ENCODE data around the gene TMEM135. TPM values are rescaled to one million over a fixed set of nuclear protein-coding genes. Genes with fewer than 3 reads are reported as not detected.

The TMEM135 gene
- total RNA-seq, 4 donors from 2014 or later: 19.0 to 38.5 (median 29.5) TPM

DNA sequence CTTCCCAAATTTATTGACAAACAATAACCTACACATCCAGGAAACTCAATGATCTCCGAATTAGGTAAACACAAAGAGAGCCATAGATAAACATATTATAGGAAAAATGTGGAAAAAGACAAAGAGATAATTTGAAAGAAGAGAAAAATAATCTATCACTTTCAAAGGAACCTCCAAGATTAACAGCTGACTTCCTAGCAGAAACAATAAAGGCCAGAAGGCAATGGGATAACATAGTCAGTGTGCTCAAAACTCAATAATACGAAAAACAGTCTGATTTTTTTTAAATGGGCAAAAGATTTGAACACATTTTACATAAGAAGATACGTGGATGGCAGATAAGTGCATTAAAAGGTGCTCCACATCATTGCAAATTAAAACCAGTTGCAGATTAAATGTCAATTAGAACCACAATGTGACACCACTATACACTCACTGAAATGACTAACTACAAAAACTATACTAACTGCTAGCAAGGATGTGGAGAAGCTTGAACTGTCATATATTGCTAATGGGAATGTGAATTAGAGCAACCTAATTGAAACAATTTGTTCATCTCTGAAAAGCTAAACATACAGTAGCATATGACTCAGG, 300.4 kb downstream of the TMEM135 start:
- Histone ChIP-seq H3K4me1 (no peaks in the 10 kb centered on the region), H3K4me3 (no peak overlapping the region), H3K27ac (no peak overlapping the region), H3K36me3 (no peaks in the 10 kb centered on the region), H3K9me3 (peaks cover 0 to 21% of the 10 kb centered on the region in 2 donors), H3K27me3 (no peaks in the 10 kb centered on the region)
- DNase-seq: no peak
- intact Hi-C loops (cut with DNase I; ENCODE audit: low total_unique reads): no loop called here
- no peak for TF ChIP-seq POLR2A (IDR thresholded peaks at IDR 0.05)
- TF ChIP-seq, protein P1, sequence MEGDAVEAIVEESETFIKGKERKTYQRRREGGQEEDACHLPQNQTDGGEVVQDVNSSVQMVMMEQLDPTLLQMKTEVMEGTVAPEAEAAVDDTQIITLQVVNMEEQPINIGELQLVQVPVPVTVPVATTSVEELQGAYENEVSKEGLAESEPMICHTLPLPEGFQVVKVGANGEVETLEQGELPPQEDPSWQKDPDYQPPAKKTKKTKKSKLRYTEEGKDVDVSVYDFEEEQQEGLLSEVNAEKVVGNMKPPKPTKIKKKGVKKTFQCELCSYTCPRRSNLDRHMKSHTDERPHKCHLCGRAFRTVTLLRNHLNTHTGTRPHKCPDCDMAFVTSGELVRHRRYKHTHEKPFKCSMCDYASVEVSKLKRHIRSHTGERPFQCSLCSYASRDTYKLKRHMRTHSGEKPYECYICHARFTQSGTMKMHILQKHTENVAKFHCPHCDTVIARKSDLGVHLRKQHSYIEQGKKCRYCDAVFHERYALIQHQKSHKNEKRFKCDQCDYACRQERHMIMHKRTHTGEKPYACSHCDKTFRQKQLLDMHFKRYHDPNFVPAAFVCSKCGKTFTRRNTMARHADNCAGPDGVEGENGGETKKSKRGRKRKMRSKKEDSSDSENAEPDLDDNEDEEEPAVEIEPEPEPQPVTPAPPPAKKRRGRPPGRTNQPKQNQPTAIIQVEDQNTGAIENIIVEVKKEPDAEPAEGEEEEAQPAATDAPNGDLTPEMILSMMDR (IDR thresholded peaks at IDR 0.05): no peak

DNA sequence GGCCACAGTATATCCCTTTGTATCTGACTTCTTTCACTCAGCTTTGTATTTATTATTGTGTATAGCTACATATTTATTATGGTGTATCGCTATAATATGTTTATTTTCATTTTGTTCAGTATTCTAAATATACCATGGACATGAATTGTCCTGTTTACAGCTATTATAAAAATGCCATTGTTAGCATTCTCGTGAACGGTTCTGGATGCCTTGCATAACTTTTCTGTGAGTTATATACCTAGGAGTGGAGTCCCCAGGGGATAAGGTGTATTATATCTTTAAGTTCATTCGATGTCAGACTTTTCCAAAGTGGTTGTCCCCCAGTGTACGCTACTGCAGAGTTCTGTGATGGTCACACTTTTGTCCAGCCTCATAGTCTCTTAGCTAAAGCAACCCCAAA, 301.7 kb downstream of the TMEM135 start:
- Histone ChIP-seq H3K27ac (no peak overlapping the region), H3K36me3 (no peaks in the 10 kb centered on the region), H3K9me3 (peaks cover 0 to 21% of the 10 kb centered on the region in 2 donors), H3K4me3 (no peak overlapping the region), H3K27me3 (no peaks in the 10 kb centered on the region), H3K4me1 (no peaks in the 10 kb centered on the region)
- TF ChIP-seq, protein P1 (IDR thresholded peaks at IDR 0.05): no peak
- no peak for TF ChIP-seq POLR2A (IDR thresholded peaks at IDR 0.05)
- intact Hi-C loops (cut with DNase I; ENCODE audit: low total_unique reads): no loop called here
- no peak for DNase-seq

DNA sequence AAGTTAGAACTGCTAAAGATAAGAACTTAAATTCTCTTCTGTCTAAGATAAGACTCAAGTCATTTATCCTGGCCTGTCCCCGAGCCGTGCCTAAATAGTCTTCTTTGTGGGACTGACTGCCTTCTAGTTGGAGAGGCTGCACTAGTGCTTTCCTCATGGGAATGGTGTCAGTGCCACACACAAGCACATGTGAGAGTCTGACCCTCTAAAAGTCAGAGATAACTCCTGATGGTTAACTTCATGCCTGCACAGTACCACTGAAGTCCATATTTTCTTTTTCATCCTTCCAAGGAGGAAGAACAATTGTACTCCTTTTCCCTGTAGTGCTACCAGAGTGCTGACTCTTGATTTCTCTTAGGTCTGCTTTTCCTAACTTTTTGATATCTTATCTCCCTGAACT, 309.7 kb downstream of the TMEM135 start:
- Histone ChIP-seq H3K36me3 (no peaks in the 10 kb centered on the region), H3K9me3 (no peaks in the 10 kb centered on the region), H3K27ac (no peak overlapping the region), H3K4me3 (no peak overlapping the region), H3K27me3 (no peaks in the 10 kb centered on the region), H3K4me1 (no peaks in the 10 kb centered on the region)
- no peak for DNase-seq
- intact Hi-C loops (cut with DNase I; ENCODE audit: low total_unique reads): no loop called here
- TF ChIP-seq, protein P1 (IDR thresholded peaks at IDR 0.05): no peak
- TF ChIP-seq POLR2A (IDR thresholded peaks at IDR 0.05): no peak

DNA sequence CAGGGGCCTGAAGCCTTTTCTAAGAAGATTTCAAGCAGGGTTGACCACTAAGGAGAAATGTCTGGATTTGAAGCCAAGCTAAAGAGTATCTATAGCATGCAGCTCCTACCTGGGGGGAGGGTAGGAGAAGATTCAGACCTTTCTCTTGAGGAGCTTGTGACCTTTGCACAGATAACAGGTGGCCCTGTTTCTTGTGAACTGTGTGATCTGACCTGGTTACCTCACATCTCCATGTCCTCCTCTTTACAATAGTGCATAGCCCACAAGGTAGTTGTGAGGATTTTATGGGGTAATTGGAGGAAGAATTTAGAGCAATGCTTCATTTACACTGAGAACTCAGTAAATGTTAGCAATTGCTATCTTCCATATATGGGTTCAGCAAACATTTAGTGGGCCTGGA, 310.1 kb downstream of the TMEM135 start:
- intact Hi-C loops (cut with DNase I; ENCODE audit: low total_unique reads): no loop called here
- Histone ChIP-seq H3K4me3 (no peak overlapping the region), H3K9me3 (no peaks in the 10 kb centered on the region), H3K36me3 (no peaks in the 10 kb centered on the region), H3K27ac (no peak overlapping the region), H3K4me1 (no peaks in the 10 kb centered on the region), H3K27me3 (no peaks in the 10 kb centered on the region)
- no peak for DNase-seq
- TF ChIP-seq POLR2A (IDR thresholded peaks at IDR 0.05): no peak
- TF ChIP-seq, protein P1 (IDR thresholded peaks at IDR 0.05): no peak

DNA sequence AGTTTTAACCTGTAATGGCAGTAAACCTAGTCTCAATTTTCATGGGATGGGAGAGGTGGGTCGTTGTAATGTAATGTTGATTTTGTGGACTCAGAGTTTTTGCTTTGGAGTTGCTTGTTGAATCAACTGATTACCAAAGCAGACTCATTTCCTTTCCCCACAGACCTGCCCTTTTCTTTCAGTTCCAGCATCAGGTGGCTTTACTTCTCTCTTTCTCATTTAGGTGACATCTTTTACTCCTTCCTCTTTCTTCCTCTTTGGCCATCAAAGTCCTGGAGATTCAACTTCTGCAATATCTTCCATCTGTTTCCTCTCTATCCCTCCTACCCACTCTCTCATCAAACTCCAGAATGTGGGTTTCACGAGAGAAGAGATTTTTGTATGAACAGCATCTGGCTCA, 313.9 kb downstream of the TMEM135 start:
- H3K27me3 ChIP-seq: no peaks in the 10 kb centered on the region
- no peak overlapping the region for H3K4me3 ChIP-seq
- TF ChIP-seq POLR2A (IDR thresholded peaks at IDR 0.05): no peak
- TF ChIP-seq, protein P1 (IDR thresholded peaks at IDR 0.05): no peak
- no peak for DNase-seq
- H3K36me3 ChIP-seq: no peaks in the 10 kb centered on the region
- H3K9me3 ChIP-seq: no peaks in the 10 kb centered on the region
- intact Hi-C loops (cut with DNase I; ENCODE audit: low total_unique reads): loop anchor here (2.0 to 10.0 kb wide), 2 partner anchors 69 to 1193 kb away; no protein-coding TSS in a partner anchor
- no peaks in the 10 kb centered on the region for H3K4me1 ChIP-seq
- H3K27ac ChIP-seq: no peak overlapping the region
